ENCODE data around the gene FYB1. TPM values are rescaled to one million over a fixed set of nuclear protein-coding genes. Genes with fewer than 3 reads are reported as not detected.

Gene FYB1
- total RNA-seq, 1 experiment from 2014 or later = not detected

GRCh38 chr5:39233783-39234182, 14.4 kb upstream of the FYB1 start:
- no peaks in the 10 kb centered on the region for H3K4me1 Mint-ChIP-seq
- H2BK20ac ChIP-seq (ENCODE audit: low read depth, low read length, poor library complexity, severe bottlenecking) = no peak overlapping the region
- no peaks in the 10 kb centered on the region for H4K20me1 ChIP-seq (ENCODE audit: control insufficient read depth, insufficient read depth, insufficient read length)
- no peaks in the 10 kb centered on the region for H3K79me1 ChIP-seq (ENCODE audit: insufficient read depth, low read depth, low read length, poor library complexity, severe bottlenecking)
- H4K5ac ChIP-seq (ENCODE audit: insufficient read length, low read depth, low read length) = no peak overlapping the region
- no peaks in the 10 kb centered on the region for H3K23me2 ChIP-seq (ENCODE audit: insufficient read length, low read depth, low read length, poor library complexity, severe bottlenecking)
- no CpG with 5 or more reads among the region's 2 CpGs for WGBS (ENCODE audit: extremely low coverage, insufficient read length, low lambda C conversion rate)
- no peak overlapping the region for H4K8ac ChIP-seq (replicated peaks; ENCODE audit: insufficient read length, low read depth, low read length)
- no peak overlapping the region for H3K23ac ChIP-seq (ENCODE audit: insufficient read length, low read depth, low read length)
- no peak for TF ChIP-seq CTCF (conservative IDR thresholded peaks at IDR 0.05)
- DNase-seq = no peak
- no peak overlapping the region for H3T11ph ChIP-seq (ENCODE audit: low read length)
- no peak overlapping the region for H2BK120ac ChIP-seq (ENCODE audit: low read depth, low read length, poor library complexity, severe bottlenecking)
- no peak overlapping the region for H3K18ac ChIP-seq (ENCODE audit: insufficient read length, low read depth, low read length)
- H3K4me2 ChIP-seq (ENCODE audit: insufficient read depth, insufficient read length, low read length) = no peak overlapping the region
- no peaks in the 10 kb centered on the region for H3K9me3 ChIP-seq (ENCODE audit: control insufficient read depth, low read depth, low read length)
- H3K27ac ChIP-seq (ENCODE audit: insufficient read length, low read depth, low read length) = no peak overlapping the region
- H3K4ac ChIP-seq (ENCODE audit: low read depth, low read length) = no peak overlapping the region
- no peak overlapping the region for H4K91ac ChIP-seq (ENCODE audit: insufficient read length, low read depth, low read length)
- H2BK15ac ChIP-seq (ENCODE audit: low read depth, low read length) = no peak overlapping the region
- H3K36me3 Mint-ChIP-seq (ENCODE audit: insufficient read depth in 1 of 3, low read depth in 3 of 3) = no peaks in the 10 kb centered on the region
- H3K56ac ChIP-seq (ENCODE audit: insufficient read length, low read depth, low read length) = no peak overlapping the region
- no peaks in the 10 kb centered on the region for H3K4me1 ChIP-seq (ENCODE audit: insufficient read depth, low read length)
- no peak overlapping the region for H3K14ac ChIP-seq (ENCODE audit: insufficient read depth, low read length)
- H3K9me3 Mint-ChIP-seq = no peaks in the 10 kb centered on the region
- no peaks in the 10 kb centered on the region for H3K27me3 ChIP-seq (ENCODE audit: insufficient read depth, low read length)
- H2BK5ac ChIP-seq (ENCODE audit: insufficient read length, low read length) = no peak overlapping the region
- H2BK12ac ChIP-seq (ENCODE audit: insufficient read length, low read depth, low read length) = no peak overlapping the region
- no peaks in the 10 kb centered on the region; the same call in 1 of the 2 replicates for H3K79me2 ChIP-seq (ENCODE audit: insufficient read depth, low read length)
- H3K27ac Mint-ChIP-seq = no peak overlapping the region
- H2AFZ ChIP-seq (ENCODE audit: low read length) = no peak overlapping the region
- no peaks in the 10 kb centered on the region for H3K27me3 Mint-ChIP-seq (ENCODE audit: low read depth)
- H3K9ac ChIP-seq (ENCODE audit: extremely low read depth, insufficient read length, low read length) = no peak overlapping the region
- no peak overlapping the region for H2AK5ac ChIP-seq (ENCODE audit: insufficient read length, low read length)
- H3K4me3 Mint-ChIP-seq = no peak overlapping the region

Data from H9 (cell line).